Measurements from ENCODE around the gene ABCC2.
"Not testable (repeated sequence)": the region's sequence is repeated elsewhere in the genome, so short reads cannot be mapped to it uniquely, and the experiment has no call there.

- not testable (repeated sequence) for TF ChIP-seq POLR2A (IDR thresholded peaks at IDR 0.05; ENCODE audit: extremely low read depth, insufficient read length); CTCF (IDR thresholded peaks at IDR 0.05; ENCODE audit: low read depth, low read length); MAX (IDR thresholded peaks at IDR 0.05; ENCODE audit: low read depth, low read length); MYC (IDR thresholded peaks at IDR 0.05; ENCODE audit: low read depth, low read length)
Measured at GRCh38 chr10:99867250-99867649, 84.8 kb downstream of the ABCC2 start.
